Upper lobe of left lung (tissue), 6 donors: ENCODE measurements around the gene ZNF438. TPM values are rescaled to one million over a fixed set of nuclear protein-coding genes. Genes with fewer than 3 reads are reported as not detected.

Experiments
- ATAC-seq, 2 donors: fragments of 200-7000 bp; cut with Tn5 transposase; one replicate each; pipeline ENCODE4 v1.9.1; 2022; ENCODE audit warnings: mild to moderate bottlenecking in 2 of 2, moderate library complexity in 2 of 2; ENCODE audit not compliant: low FRiP score in 2 of 2
- DNase-seq, 2 donors: peaks; one replicate each; pipeline ENCODE4 v3.0.0-alpha.2; 2019 to 2020
- H3K27ac ChIP-seq, 4 donors: fragments of 200-600 bp; sonication (generic); one replicate each; pipeline ENCODE4 v1.5.1; 2016 to 2019
- H3K27me3 ChIP-seq, 4 donors: fragments of 200-600 bp; sonication (generic); one replicate each; pipeline ENCODE4 v1.5.1; 2017 to 2019
- H3K36me3 ChIP-seq, 4 donors: fragments of 200-600 bp; sonication (generic); one replicate each; pipeline ENCODE4 v1.5.1; 2016 to 2019
- H3K4me1 ChIP-seq, 4 donors: fragments of 200-600 bp; sonication (generic); one replicate each; pipeline ENCODE4 v1.5.1; 2018 to 2019
- H3K4me3 ChIP-seq, 4 donors: fragments of 200-600 bp; sonication (generic); one replicate each; pipeline ENCODE4 v1.5.1; 2017 to 2019; ENCODE audit warnings: mild to moderate bottlenecking in 2 of 4, moderate library complexity in 1 of 4
- H3K9me3 ChIP-seq, 4 donors: fragments of 200-600 bp; sonication (generic); one replicate each; pipeline ENCODE4 v1.5.1; 2018 to 2019
- EP300 ChIP-seq, 4 donors: sonication (generic); formaldehyde crosslinking; IDR thresholded peaks; one replicate each; pipeline ENCODE4 v1.5.1; 2017; ENCODE audit warnings: antibody characterized with exemption in 4 of 4, control low read depth in 2 of 4
- POLR2A ChIP-seq, 4 donors: fragments of 450-650 bp; IDR thresholded peaks; one replicate each; pipeline ENCODE4 v1.5.1; 2016 to 2017; ENCODE audit warnings: antibody characterized with exemption in 4 of 4, mild to moderate bottlenecking in 2 of 4
- POLR2AphosphoS5 ChIP-seq, 2 donors: sonication (generic); formaldehyde crosslinking; IDR thresholded peaks; one replicate each; pipeline ENCODE4 v1.5.1; 2017; ENCODE audit warnings: antibody characterized with exemption in 2 of 2
- WGBS, 2 donors: methylation state at CpG; one replicate each; pipeline ENCODE4 v1.1.5; 2017 to 2018; 5-methylcytosine and 5-hydroxymethylcytosine counted together
- total RNA-seq, 6 donors: library from RNA; depleted of rRNA in 4 of 6; stranded (reverse); fragments of >200 nt in 4 of 6; gene quantifications; one replicate each; pipeline versions ENCODE4 v1.1.0 to v1.2.1, GENCODE V29; 2016 to 2021
- TF ChIP-seq, protein P1 (sequence below), 6 experiments: fragments of 450-650 bp in 4 of 6; fragments of 200-600 bp in 2 of 6; sonication (generic) in 2 of 6; IDR thresholded peaks; one replicate each; pipeline ENCODE4 v1.5.1; 2016 to 2019; ENCODE audit warnings: antibody characterized with exemption in 6 of 6
- donor health status: DM: no; HTN: no; CAD: no; lungs with moderate emphysema.
- donor health status: DM: no; HTN: yes; CAD: no; lungs with severe emphysema.

ZNF438 gene
- total RNA-seq, 6 donors from 2014 or later, result 10.5 to 25.1 (median 13.7) TPM

DNA sequence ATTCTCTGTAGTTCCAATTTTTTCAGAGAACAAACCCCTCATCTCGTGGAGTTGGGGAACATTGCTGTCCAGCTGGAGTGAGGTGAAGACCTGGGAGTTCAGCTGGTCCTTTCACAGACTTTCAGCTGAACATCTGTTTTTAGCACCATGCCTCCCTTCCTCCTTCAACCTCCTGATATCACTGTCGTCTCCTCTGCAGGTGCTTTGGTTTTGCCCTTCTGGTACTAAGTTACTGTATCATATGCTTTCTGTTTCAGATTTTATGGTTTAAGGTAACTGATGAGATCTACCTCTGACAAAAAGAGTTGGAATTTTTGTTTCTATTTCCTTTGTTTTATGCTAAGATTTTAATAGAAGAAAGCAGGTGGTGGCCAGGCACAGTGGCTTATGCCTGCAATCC, 102.9 kb downstream of the ZNF438 start:
- H3K9me3 ChIP-seq, result peaks cover 0 to 10% (median 7%) of the 10 kb centered on the region in 4 donors
- H3K4me1 ChIP-seq, result no peaks in the 10 kb centered on the region
- TF ChIP-seq POLR2AphosphoS5 (IDR thresholded peaks at IDR 0.05), result no peak
- TF ChIP-seq, protein P1, sequence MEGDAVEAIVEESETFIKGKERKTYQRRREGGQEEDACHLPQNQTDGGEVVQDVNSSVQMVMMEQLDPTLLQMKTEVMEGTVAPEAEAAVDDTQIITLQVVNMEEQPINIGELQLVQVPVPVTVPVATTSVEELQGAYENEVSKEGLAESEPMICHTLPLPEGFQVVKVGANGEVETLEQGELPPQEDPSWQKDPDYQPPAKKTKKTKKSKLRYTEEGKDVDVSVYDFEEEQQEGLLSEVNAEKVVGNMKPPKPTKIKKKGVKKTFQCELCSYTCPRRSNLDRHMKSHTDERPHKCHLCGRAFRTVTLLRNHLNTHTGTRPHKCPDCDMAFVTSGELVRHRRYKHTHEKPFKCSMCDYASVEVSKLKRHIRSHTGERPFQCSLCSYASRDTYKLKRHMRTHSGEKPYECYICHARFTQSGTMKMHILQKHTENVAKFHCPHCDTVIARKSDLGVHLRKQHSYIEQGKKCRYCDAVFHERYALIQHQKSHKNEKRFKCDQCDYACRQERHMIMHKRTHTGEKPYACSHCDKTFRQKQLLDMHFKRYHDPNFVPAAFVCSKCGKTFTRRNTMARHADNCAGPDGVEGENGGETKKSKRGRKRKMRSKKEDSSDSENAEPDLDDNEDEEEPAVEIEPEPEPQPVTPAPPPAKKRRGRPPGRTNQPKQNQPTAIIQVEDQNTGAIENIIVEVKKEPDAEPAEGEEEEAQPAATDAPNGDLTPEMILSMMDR (IDR thresholded peaks at IDR 0.05), result no peak
- no peak for TF ChIP-seq POLR2A (IDR thresholded peaks at IDR 0.05)
- TF ChIP-seq EP300 (IDR thresholded peaks at IDR 0.05), result no peak
- no peaks in the 10 kb centered on the region for H3K27me3 ChIP-seq
- H3K27ac ChIP-seq, result no peak overlapping the region
- H3K4me3 ChIP-seq, result no peak overlapping the region
- ATAC-seq, result no peak
- peaks cover 0 to 21% (median 8%) of the 10 kb centered on the region in 4 donors for H3K36me3 ChIP-seq
- WGBS, 2 donors, result 82 to 93% methylated on average over 2 of the region's 2 CpGs
- no peak for DNase-seq

DNA sequence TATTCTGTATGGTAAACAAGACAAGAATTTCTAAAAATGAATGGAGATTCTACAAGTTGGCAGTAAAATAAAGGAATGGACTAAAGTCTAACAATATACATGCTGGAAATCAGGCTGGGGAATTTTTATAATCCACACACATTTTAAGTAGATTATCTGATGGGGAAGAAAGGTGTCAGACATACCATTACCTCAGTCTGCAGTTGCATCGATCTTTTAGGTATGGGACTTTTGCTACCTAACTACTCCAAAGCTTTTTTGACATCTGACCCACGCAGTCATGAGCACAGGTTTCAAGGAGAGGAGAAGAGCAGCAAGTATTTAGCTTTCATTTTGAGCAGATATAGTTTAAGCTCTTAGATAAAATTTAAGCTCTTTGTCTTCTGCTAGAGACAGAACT, 113.0 kb downstream of the ZNF438 start:
- 94 to 96% methylated on average over 2 of the region's 2 CpGs for WGBS, 2 donors
- no peaks in the 10 kb centered on the region for H3K27me3 ChIP-seq
- peaks cover 0 to 2% (median 0%) of the 10 kb centered on the region in 4 donors for H3K36me3 ChIP-seq
- no peaks in the 10 kb centered on the region for H3K9me3 ChIP-seq
- no peak overlapping the region for H3K4me3 ChIP-seq
- TF ChIP-seq POLR2A (IDR thresholded peaks at IDR 0.05) (no peak), EP300 (IDR thresholded peaks at IDR 0.05) (no peak), POLR2AphosphoS5 (IDR thresholded peaks at IDR 0.05) (no peak)
- TF ChIP-seq, protein P1 (IDR thresholded peaks at IDR 0.05), result no peak
- H3K4me1 ChIP-seq, result peaks cover 0 to 4% (median 1%) of the 10 kb centered on the region in 4 donors
- DNase-seq (no peak), ATAC-seq (no peak)
- H3K27ac ChIP-seq, result no peak overlapping the region

DNA sequence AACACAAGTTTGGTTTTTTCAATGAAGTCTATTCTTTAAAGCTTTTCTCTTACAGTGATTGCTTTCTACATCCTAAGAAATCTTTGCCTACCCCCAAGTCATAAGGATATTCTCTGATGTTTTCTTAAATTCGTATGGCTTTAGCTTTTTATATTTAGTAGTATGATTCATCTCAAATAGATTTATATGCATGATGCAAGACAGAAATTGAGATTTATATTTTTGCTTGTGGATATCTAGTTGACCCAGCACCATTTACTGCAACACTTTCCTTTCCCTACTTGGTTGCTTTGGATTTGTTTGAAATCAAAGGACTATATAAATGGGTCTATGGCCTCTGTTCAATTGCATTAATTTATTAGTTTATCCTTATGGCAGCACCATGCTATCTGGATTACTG, 113.9 kb downstream of the ZNF438 start:
- no peak overlapping the region for H3K27ac ChIP-seq
- H3K4me1 ChIP-seq, result peaks cover 0 to 4% (median 1%) of the 10 kb centered on the region in 4 donors
- no peak for ATAC-seq
- no peaks in the 10 kb centered on the region for H3K9me3 ChIP-seq
- no peak for DNase-seq
- WGBS, 2 donors, result 84 to 86% methylated on average over 1 of the region's 1 CpG
- TF ChIP-seq EP300 (IDR thresholded peaks at IDR 0.05), result no peak
- no peak for TF ChIP-seq POLR2AphosphoS5 (IDR thresholded peaks at IDR 0.05)
- H3K27me3 ChIP-seq, result no peaks in the 10 kb centered on the region
- peaks cover 0 to 2% (median 0%) of the 10 kb centered on the region in 4 donors for H3K36me3 ChIP-seq
- H3K4me3 ChIP-seq, result no peak overlapping the region

DNA sequence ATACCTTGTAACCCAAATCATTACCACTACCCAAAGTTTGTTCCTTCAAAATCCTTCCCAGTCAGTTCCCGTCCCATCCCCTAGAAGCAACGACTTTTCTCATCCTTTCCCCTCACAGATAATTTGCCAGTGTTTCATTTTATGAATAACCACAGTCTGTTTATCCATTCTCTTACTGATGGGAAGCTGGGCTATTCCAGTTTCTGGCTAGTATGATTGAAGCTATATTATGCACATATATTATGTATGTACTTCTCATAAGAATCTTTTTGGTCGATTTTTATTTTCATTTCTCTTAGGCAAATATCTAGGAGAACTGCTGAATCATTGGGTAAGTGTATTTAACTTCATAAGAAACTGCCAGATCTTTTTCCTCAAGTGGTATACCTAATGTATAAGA, 114.6 kb downstream of the ZNF438 start:
- H3K36me3 ChIP-seq, result peaks cover 0 to 2% (median 0%) of the 10 kb centered on the region in 4 donors
- no peak for ATAC-seq
- peaks cover 0 to 4% (median 1%) of the 10 kb centered on the region in 4 donors for H3K4me1 ChIP-seq
- H3K4me3 ChIP-seq, result no peak overlapping the region
- no peak overlapping the region for H3K27ac ChIP-seq
- 75 to 81% methylated on average over 3 of the region's 3 CpGs for WGBS, 2 donors
- no peaks in the 10 kb centered on the region for H3K9me3 ChIP-seq
- H3K27me3 ChIP-seq, result no peaks in the 10 kb centered on the region
- TF ChIP-seq EP300 (IDR thresholded peaks at IDR 0.05) (no peak), POLR2AphosphoS5 (IDR thresholded peaks at IDR 0.05) (no peak), POLR2A (IDR thresholded peaks at IDR 0.05) (no peak)
- TF ChIP-seq, protein P1 (IDR thresholded peaks at IDR 0.05), result no peak
- DNase-seq, result no peak

DNA sequence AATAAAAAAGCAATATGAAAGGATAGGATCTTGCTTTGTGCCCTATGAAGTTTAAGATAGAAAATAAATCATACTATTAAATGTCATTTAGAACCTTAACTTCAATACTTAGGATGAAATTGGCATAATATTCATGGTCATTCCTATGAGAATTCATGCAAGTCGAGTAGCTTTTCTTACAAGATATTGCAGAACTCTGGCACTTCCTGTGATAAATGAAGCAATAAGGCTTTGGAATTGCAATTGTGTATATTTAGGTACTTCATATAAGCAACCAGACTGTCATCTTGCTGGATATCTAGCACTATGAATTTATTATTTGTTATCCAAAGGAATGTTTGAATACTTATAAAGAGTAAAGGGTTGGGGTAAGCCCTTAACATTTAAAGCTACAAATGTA, 116.5 kb downstream of the ZNF438 start:
- ATAC-seq (no peak), DNase-seq (no peak)
- WGBS, 2 donors, result 25 to 44% methylated on average over 1 of the region's 1 CpG
- H3K9me3 ChIP-seq, result no peaks in the 10 kb centered on the region
- no peak overlapping the region for H3K27ac ChIP-seq
- peaks cover 0 to 4% (median 1%) of the 10 kb centered on the region in 4 donors for H3K4me1 ChIP-seq
- H3K36me3 ChIP-seq, result peaks cover 0 to under 1% (median 0%) of the 10 kb centered on the region in 4 donors
- TF ChIP-seq, protein P1 (IDR thresholded peaks at IDR 0.05), result no peak
- TF ChIP-seq POLR2AphosphoS5 (IDR thresholded peaks at IDR 0.05) (no peak), EP300 (IDR thresholded peaks at IDR 0.05) (no peak)
- H3K27me3 ChIP-seq, result no peaks in the 10 kb centered on the region
- no peak overlapping the region for H3K4me3 ChIP-seq
